GM13977 (cell line): ENCODE results near the gene TNRC6A.

Experiments used
- DNase-seq: peaks from one replicate; pipeline ENCODE4 v3.0.0; 2012; ENCODE audit warnings: low spot score
- CTCF ChIP-seq: IDR thresholded peaks from 2 replicates; pipeline ENCODE4 v1.5.1; 2012; ENCODE audit warnings: mild to moderate bottlenecking, control low read depth; ENCODE audit not compliant: insufficient read depth; ENCODE audit errors: extremely low read depth, missing control alignments
- in situ Hi-C: fragments of 300-500 bp; cut with MboI; formaldehyde crosslinking; loops from one replicate; pipeline ENCODE4 v1.12.0; 2022; ENCODE audit warnings: low sequenced_read_pairs, low pct_unique_long_range_greater_than_20kb, mixed read lengths, inconsistent platforms; ENCODE audit not compliant: unreplicated experiment

TNRC6A gene

GRCh38 chr16:24816688-24817087 lies 87.2 kb downstream of the TNRC6A start:
- DNase-seq, result no peak
- in situ Hi-C loops, result no loop called here
- TF ChIP-seq CTCF, result no peak

- DNase-seq, result no peak
- TF ChIP-seq CTCF, result no peak
- in situ Hi-C loops, result no loop called here
Measured at GRCh38 chr16:24819462-24820040, 90.1 kb downstream of the TNRC6A start.

GRCh38 chr16:24820522-24820921 lies 91.1 kb downstream of the TNRC6A start:
- DNase-seq, result no peak
- in situ Hi-C loops, result no loop called here
- TF ChIP-seq CTCF, result no peak

GRCh38 chr16:24821129-24821528 lies 91.7 kb downstream of the TNRC6A start:
- in situ Hi-C loops, result no loop called here

GRCh38 chr16:24822542-24822941 lies 93.1 kb downstream of the TNRC6A start:
- TF ChIP-seq CTCF, result no peak
- no peak for DNase-seq
- in situ Hi-C loops, result no loop called here

More at GRCh38 chr16:24821129-24821528, 91.7 kb downstream of the TNRC6A start:
- no peak for DNase-seq
- TF ChIP-seq CTCF, result no peak

GRCh38 chr16:24822974-24823373 lies 93.5 kb downstream of the TNRC6A start:
- TF ChIP-seq CTCF, result no peak
- in situ Hi-C loops, result no loop called here
- no peak for DNase-seq
